ENCODE measurements around the gene CASD1.

CASD1 gene

GRCh38 chr7:94571816-94572215 is 62.2 kb downstream of the CASD1 start:
- H3K36me3 Mint-ChIP-seq (ENCODE audit: insufficient read depth) = peaks cover 2% of the 10 kb centered on the region
- no peak for ATAC-seq (replicated peaks; ENCODE audit: extremely low read depth, poor library complexity, severe bottlenecking)

GRCh38 chr7:94575646-94576045 is 66.0 kb downstream of the CASD1 start:
- Mint-ChIP-seq H3K4me3 (no peak overlapping the region), H3K27me3 (no peaks in the 10 kb centered on the region), H3K36me3 (ENCODE audit: insufficient read depth) (peaks cover 4% of the 10 kb centered on the region), H3K9me3 (peaks cover 6% of the 10 kb centered on the region), H3K27ac (ENCODE audit: low read depth) (no peak overlapping the region), H3K4me1 (no peaks in the 10 kb centered on the region)
- DNase-seq (ENCODE audit: low spot score in 2 of 2) (no peak), ATAC-seq (replicated peaks; ENCODE audit: extremely low read depth, poor library complexity, severe bottlenecking) (no peak)

More at GRCh38 chr7:94571816-94572215, 62.2 kb downstream of the CASD1 start:
- Mint-ChIP-seq H3K4me1 (no peaks in the 10 kb centered on the region), H3K27me3 (no peaks in the 10 kb centered on the region), H3K9me3 (peaks cover 6% of the 10 kb centered on the region), H3K27ac (ENCODE audit: low read depth) (no peak overlapping the region), H3K4me3 (no peak overlapping the region)
- no peak for DNase-seq (ENCODE audit: low spot score in 2 of 2)

- DNase-seq (ENCODE audit: low spot score in 2 of 2) (no peak), ATAC-seq (replicated peaks; ENCODE audit: extremely low read depth, poor library complexity, severe bottlenecking) (no peak)
- Mint-ChIP-seq H3K27ac (ENCODE audit: low read depth) (no peak overlapping the region), H3K9me3 (peaks cover 8% of the 10 kb centered on the region), H3K36me3 (ENCODE audit: insufficient read depth) (peaks cover 4% of the 10 kb centered on the region), H3K4me3 (no peak overlapping the region), H3K4me1 (no peaks in the 10 kb centered on the region), H3K27me3 (no peaks in the 10 kb centered on the region)
Observed at GRCh38 chr7:94576316-94576715, 66.7 kb downstream of the CASD1 start.

GRCh38 chr7:94577357-94577756 is 67.7 kb downstream of the CASD1 start:
- H3K4me3 Mint-ChIP-seq = no peak overlapping the region
- H3K4me1 Mint-ChIP-seq = no peaks in the 10 kb centered on the region
- ATAC-seq (replicated peaks; ENCODE audit: extremely low read depth, poor library complexity, severe bottlenecking) = no peak
- H3K9me3 Mint-ChIP-seq = peaks cover 11% of the 10 kb centered on the region
- H3K27me3 Mint-ChIP-seq = no peaks in the 10 kb centered on the region
- peaks cover 4% of the 10 kb centered on the region for H3K36me3 Mint-ChIP-seq (ENCODE audit: insufficient read depth)
- DNase-seq (ENCODE audit: low spot score in 2 of 2) = no peak
- no peak overlapping the region for H3K27ac Mint-ChIP-seq (ENCODE audit: low read depth)

GRCh38 chr7:94578614-94579013 is 69.0 kb downstream of the CASD1 start:
- Mint-ChIP-seq H3K9me3 (peaks cover 11% of the 10 kb centered on the region), H3K27ac (ENCODE audit: low read depth) (no peak overlapping the region), H3K4me1 (no peaks in the 10 kb centered on the region), H3K36me3 (ENCODE audit: insufficient read depth) (peaks cover 4% of the 10 kb centered on the region), H3K27me3 (no peaks in the 10 kb centered on the region), H3K4me3 (no peak overlapping the region)
- ATAC-seq (replicated peaks; ENCODE audit: extremely low read depth, poor library complexity, severe bottlenecking) = no peak
- DNase-seq (ENCODE audit: low spot score in 2 of 2) = no peak

GRCh38 chr7:94579470-94579869 is 69.9 kb downstream of the CASD1 start:
- no peak for DNase-seq (ENCODE audit: low spot score in 2 of 2)
- H3K9me3 Mint-ChIP-seq = peaks cover 11% of the 10 kb centered on the region
- no peak overlapping the region for H3K27ac Mint-ChIP-seq (ENCODE audit: low read depth)
- ATAC-seq (replicated peaks; ENCODE audit: extremely low read depth, poor library complexity, severe bottlenecking) = no peak
- H3K4me1 Mint-ChIP-seq = no peaks in the 10 kb centered on the region
- H3K36me3 Mint-ChIP-seq (ENCODE audit: insufficient read depth) = peaks cover 4% of the 10 kb centered on the region
- no peak overlapping the region for H3K4me3 Mint-ChIP-seq
- no peaks in the 10 kb centered on the region for H3K27me3 Mint-ChIP-seq

- H3K4me3 Mint-ChIP-seq = no peak overlapping the region
- ATAC-seq (replicated peaks; ENCODE audit: extremely low read depth, poor library complexity, severe bottlenecking) = no peak
- DNase-seq (ENCODE audit: low spot score in 2 of 2) = no peak
- no peaks in the 10 kb centered on the region for H3K4me1 Mint-ChIP-seq
- peaks cover 2% of the 10 kb centered on the region for H3K36me3 Mint-ChIP-seq (ENCODE audit: insufficient read depth)
- H3K27ac Mint-ChIP-seq (ENCODE audit: low read depth) = no peak overlapping the region
- peaks cover 6% of the 10 kb centered on the region for H3K9me3 Mint-ChIP-seq
- H3K27me3 Mint-ChIP-seq = no peaks in the 10 kb centered on the region
Observed at GRCh38 chr7:94580601-94581000, 71.0 kb downstream of the CASD1 start.

GRCh38 chr7:94584113-94584512 is 74.5 kb downstream of the CASD1 start:
- no peaks in the 10 kb centered on the region for H3K4me1 Mint-ChIP-seq
- no peak for DNase-seq (ENCODE audit: low spot score in 2 of 2)
- H3K4me3 Mint-ChIP-seq = no peak overlapping the region
- peaks cover 6% of the 10 kb centered on the region for H3K9me3 Mint-ChIP-seq
- no peaks in the 10 kb centered on the region for H3K27me3 Mint-ChIP-seq
- H3K27ac Mint-ChIP-seq (ENCODE audit: low read depth) = no peak overlapping the region
- H3K36me3 Mint-ChIP-seq (ENCODE audit: insufficient read depth) = peaks cover 2% of the 10 kb centered on the region
- ATAC-seq (replicated peaks; ENCODE audit: extremely low read depth, poor library complexity, severe bottlenecking) = no peak

GRCh38 chr7:94588075-94588474 is 78.5 kb downstream of the CASD1 start:
- no peak overlapping the region for H3K4me3 Mint-ChIP-seq
- H3K27me3 Mint-ChIP-seq = no peaks in the 10 kb centered on the region
- H3K4me1 Mint-ChIP-seq = no peaks in the 10 kb centered on the region
- ATAC-seq (replicated peaks; ENCODE audit: extremely low read depth, poor library complexity, severe bottlenecking) (no peak), DNase-seq (ENCODE audit: low spot score in 2 of 2) (no peak)
- H3K9me3 Mint-ChIP-seq = no peaks in the 10 kb centered on the region
- no peak overlapping the region for H3K27ac Mint-ChIP-seq (ENCODE audit: low read depth)
- H3K36me3 Mint-ChIP-seq (ENCODE audit: insufficient read depth) = peaks cover 2% of the 10 kb centered on the region

- H3K27ac Mint-ChIP-seq (ENCODE audit: low read depth) = no peak overlapping the region
- ATAC-seq (replicated peaks; ENCODE audit: extremely low read depth, poor library complexity, severe bottlenecking) = no peak
Observed at GRCh38 chr7:94590526-94591162, 81.0 kb downstream of the CASD1 start.

GRCh38 chr7:94591176-94591575 is 81.6 kb downstream of the CASD1 start:
- H3K36me3 Mint-ChIP-seq (ENCODE audit: insufficient read depth) = peaks cover 2% of the 10 kb centered on the region
- H3K27ac Mint-ChIP-seq (ENCODE audit: low read depth) = no peak overlapping the region
- H3K4me1 Mint-ChIP-seq = no peaks in the 10 kb centered on the region
- H3K27me3 Mint-ChIP-seq = no peaks in the 10 kb centered on the region
- H3K9me3 Mint-ChIP-seq = no peaks in the 10 kb centered on the region
- ATAC-seq (replicated peaks; ENCODE audit: extremely low read depth, poor library complexity, severe bottlenecking) (no peak), DNase-seq (ENCODE audit: low spot score in 2 of 2) (no peak)
- H3K4me3 Mint-ChIP-seq = no peak overlapping the region

More at GRCh38 chr7:94590526-94591162, 81.0 kb downstream of the CASD1 start:
- Mint-ChIP-seq H3K4me1 (no peaks in the 10 kb centered on the region), H3K4me3 (no peak overlapping the region), H3K36me3 (ENCODE audit: insufficient read depth) (peaks cover 2% of the 10 kb centered on the region), H3K27me3 (no peaks in the 10 kb centered on the region), H3K9me3 (no peaks in the 10 kb centered on the region)
- DNase-seq (ENCODE audit: low spot score in 2 of 2) = no peak

- H3K4me3 Mint-ChIP-seq = no peak overlapping the region
- ATAC-seq (replicated peaks; ENCODE audit: extremely low read depth, poor library complexity, severe bottlenecking) = no peak
Observed at GRCh38 chr7:94594882-94595281, 85.3 kb downstream of the CASD1 start.

GRCh38 chr7:94595717-94596116 is 86.1 kb downstream of the CASD1 start:
- Mint-ChIP-seq H3K27ac (ENCODE audit: low read depth) (no peak overlapping the region), H3K4me3 (no peak overlapping the region)
- ATAC-seq (replicated peaks; ENCODE audit: extremely low read depth, poor library complexity, severe bottlenecking) = no peak

More at GRCh38 chr7:94594882-94595281, 85.3 kb downstream of the CASD1 start:
- no peaks in the 10 kb centered on the region for H3K4me1 Mint-ChIP-seq
- H3K9me3 Mint-ChIP-seq = no peaks in the 10 kb centered on the region
- peaks cover 2% of the 10 kb centered on the region for H3K36me3 Mint-ChIP-seq (ENCODE audit: insufficient read depth)
- no peak for DNase-seq (ENCODE audit: low spot score in 2 of 2)
- no peaks in the 10 kb centered on the region for H3K27me3 Mint-ChIP-seq
- no peak overlapping the region for H3K27ac Mint-ChIP-seq (ENCODE audit: low read depth)

More at GRCh38 chr7:94595717-94596116, 86.1 kb downstream of the CASD1 start:
- no peaks in the 10 kb centered on the region for H3K4me1 Mint-ChIP-seq
- no peaks in the 10 kb centered on the region for H3K27me3 Mint-ChIP-seq
- H3K9me3 Mint-ChIP-seq = no peaks in the 10 kb centered on the region
- H3K36me3 Mint-ChIP-seq (ENCODE audit: insufficient read depth) = no peaks in the 10 kb centered on the region
- no peak for DNase-seq (ENCODE audit: low spot score in 2 of 2)

Data from central memory CD8-positive, alpha-beta T cell (primary cell).